GM23248 (cell line): ENCODE data around the gene BNIP5.

Source experiments
- EZH2 ChIP-seq: fragments of 200-600 bp; sonication (generic); IDR thresholded peaks from 2 replicates; pipeline ENCODE4 v1.6.1; 2018; ENCODE audit warnings: antibody characterized with exemption, mild to moderate bottlenecking; ENCODE audit not compliant: insufficient read depth, poor library complexity, severe bottlenecking
- EZH2phosphoT487 ChIP-seq: fragments of 200-600 bp; sonication (generic); IDR thresholded peaks from 2 replicates; pipeline ENCODE4 v1.6.1; 2018; ENCODE audit warnings: antibody characterized with exemption, moderate library complexity, mild to moderate bottlenecking, low read depth; ENCODE audit not compliant: insufficient read depth

DNA sequence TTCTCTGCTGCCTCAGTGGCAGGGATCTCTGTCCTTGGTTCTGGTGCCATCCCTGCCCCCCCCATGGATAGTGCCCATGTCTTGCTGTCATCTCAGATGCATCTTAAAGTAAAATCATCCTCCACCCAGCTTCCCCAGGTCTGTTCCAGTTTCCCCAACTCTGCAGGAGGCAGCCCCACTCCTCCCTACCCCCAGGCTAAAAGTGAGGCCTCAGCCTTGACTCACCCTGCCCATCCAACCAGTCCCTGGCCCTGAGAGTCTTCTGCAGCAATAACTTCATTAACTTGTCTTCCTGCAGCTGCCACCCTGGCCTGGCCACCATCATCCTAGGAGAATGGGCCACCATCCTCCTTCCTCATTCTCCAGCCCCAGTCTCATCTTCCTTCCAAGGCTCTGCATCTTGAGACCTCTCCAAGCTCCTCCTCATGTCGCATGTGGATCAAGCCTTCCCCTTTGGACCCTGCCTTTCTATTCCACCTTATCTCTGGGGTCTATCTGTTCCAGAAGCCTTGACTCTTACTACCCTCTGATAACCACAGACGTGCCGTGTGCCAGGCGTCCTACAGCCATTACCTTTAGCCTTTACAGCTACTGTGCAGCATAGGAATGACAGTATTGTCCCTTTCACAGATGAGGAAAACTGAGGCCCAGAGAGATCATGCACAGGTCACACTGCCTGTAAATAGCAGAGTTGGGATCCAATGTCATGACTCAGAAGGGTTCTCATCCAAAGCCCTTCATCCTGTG, 68.8 kb downstream of the BNIP5 start:
- TF ChIP-seq EZH2phosphoT487: no peak
- no peak for TF ChIP-seq EZH2
